Panc1 (cell line): ENCODE measurements around the gene ASH1L. TPM values are rescaled to one million over a fixed set of nuclear protein-coding genes. Genes with fewer than 3 reads are reported as not detected.

Experiments
- ATAC-seq: fragments of 200-7000 bp; cut with Tn5 transposase; 2 replicates; pipeline ENCODE4 v1.9.1; 2020; ENCODE audit warnings: mild to moderate bottlenecking, moderate library complexity
- BruUV-seq: library from RNA; stranded (reverse); fragments of 400-500 nt; replicated peaks from 2 replicates; lab custom pipeline; 2021; lab: Mats Ljungman, UMichigan
- CTCF ChIA-PET: fragments of 300-600 bp; sonication (Branson Sonifier 250); formaldehyde crosslinking; loops from one replicate; lab custom pipeline; 2022; ENCODE audit warnings: antibody characterized with exemption; lab: Charles Lee
- POLR2A ChIA-PET: fragments of 300-600 bp; sonication (Branson Sonifier 250); formaldehyde crosslinking; loops from one replicate; lab custom pipeline; 2022; ENCODE audit warnings: antibody characterized with exemption; lab: Charles Lee
- DNase-seq: peaks from one replicate; pipeline ENCODE4 v3.0.0-alpha.2; 2010; ENCODE audit warnings: low read depth, low spot score
- H3K27ac ChIP-seq: 2 replicates; pipeline ENCODE4 v1.5.1; 2011; ENCODE audit warnings: mild to moderate bottlenecking, low read length, inconsistent platforms
- H3K27me3 ChIP-seq: fragments of 200-500 bp; sonication (Bioruptor generic); 2 replicates; pipeline ENCODE4 v1.6.0; 2014; ENCODE audit warnings: low read length, inconsistent platforms; ENCODE audit not compliant: control insufficient read depth, insufficient read depth
- H3K36me3 ChIP-seq: fragments of 200-500 bp; sonication (Bioruptor generic); 2 replicates; pipeline ENCODE4 v1.5.1; 2014; ENCODE audit warnings: inconsistent platforms, mild to moderate bottlenecking, low read length, moderate library complexity; ENCODE audit not compliant: control insufficient read depth, insufficient read depth
- H3K4me1 ChIP-seq: 2 replicates; pipeline ENCODE4 v1.5.1; 2011; ENCODE audit warnings: inconsistent platforms, mild to moderate bottlenecking, low read length, moderate library complexity; ENCODE audit not compliant: control insufficient read depth, insufficient read depth
- H3K4me3 ChIP-seq, 2 experiments: 2 replicates each; pipeline ENCODE4 v1.5.1; 2011 to 2012; ENCODE audit warnings: low read depth in 2 of 2, low read length in 2 of 2, mild to moderate bottlenecking in 2 of 2, inconsistent platforms in 1 of 2, moderate library complexity in 1 of 2
- H3K9me3 ChIP-seq: fragments of 200-500 bp; sonication (Bioruptor generic); 2 replicates; pipeline ENCODE4 v1.5.1; 2014; ENCODE audit warnings: low read depth, mild to moderate bottlenecking, inconsistent platforms, low read length, moderate library complexity; ENCODE audit not compliant: control insufficient read depth, insufficient read depth
- CTCF ChIP-seq: fragments of 450-650 bp; IDR thresholded peaks from 2 replicates; pipeline ENCODE4 v1.5.1; 2017; ENCODE audit warnings: mild to moderate bottlenecking
- POLR2AphosphoS5 ChIP-seq: IDR thresholded peaks from 2 replicates; pipeline ENCODE4 v1.6.1; 2012; ENCODE audit warnings: mild to moderate bottlenecking, low read depth, low read length, moderate library complexity
- REST ChIP-seq, 2 experiments: IDR thresholded peaks; 2 replicates each; pipeline ENCODE4 v1.6.1; 2011 to 2012; ENCODE audit warnings: low read depth in 2 of 2, control low read depth in 1 of 2, low read length in 1 of 2, mild to moderate bottlenecking in 1 of 2, moderate library complexity in 1 of 2; ENCODE audit not compliant: insufficient read depth in 1 of 2
- SIN3A ChIP-seq: IDR thresholded peaks from 2 replicates; pipeline ENCODE4 v1.6.1; 2012; ENCODE audit warnings: low read depth, mild to moderate bottlenecking, low read length, moderate library complexity, borderline replicate concordance; ENCODE audit not compliant: insufficient read depth
- TCF7L2 ChIP-seq: IDR thresholded peaks from 2 replicates; pipeline ENCODE4 v1.6.1; 2011; ENCODE audit warnings: mild to moderate bottlenecking, low read depth, low read length, inconsistent platforms
- in situ Hi-C: cut with HindIII; loops from 2 replicates; pipeline ENCODE4 v1.10.0; 2016; ENCODE audit warnings: low sequenced_read_pairs, low pct_unique_long_range_greater_than_20kb
- intact Hi-C: fragments of 100-400 bp; cut with micrococcal nuclease; formaldehyde crosslinking; loops from one replicate; pipeline ENCODE4 v1.10.0; 2022; ENCODE audit not compliant: unreplicated experiment
- total RNA-seq: library from RNA; stranded (reverse); gene quantifications from one replicate; pipeline ENCODE4 v1.2.1, GENCODE V29; 2021; ENCODE audit not compliant: unreplicated experiment

The ASH1L gene
- total RNA-seq, 1 experiment from 2014 or later, result 40.9 TPM

GRCh38 chr1:155322571-155322952 is 240.0 kb downstream of the ASH1L start:
- Histone ChIP-seq H3K36me3 (no peaks in the 10 kb centered on the region; the same call in none of the 2 replicates), H3K27ac (peak overlapping the region; percentile 87), H3K9me3 (no peaks in the 10 kb centered on the region), H3K4me1 (peaks cover 43% of the 10 kb centered on the region), H3K27me3 (no peaks in the 10 kb centered on the region), H3K4me3 (peak overlapping the region; percentile 92 to 96)
- CTCF ChIA-PET, result interaction anchor here (1.3 to 3.5 kb wide), 2 partner anchors 43 to 72 kb away, joined by 3 to 34 read pairs; no protein-coding TSS in a partner anchor
- intact Hi-C loops (no loop called here), in situ Hi-C loops (no loop called here)
- no peak for TF ChIP-seq TCF7L2
- TF ChIP-seq SIN3A, result no peak
- TF ChIP-seq REST (IDR thresholded peaks at IDR 0.05; ENCODE audit: insufficient read depth in 1 of 2, low read depth in 2 of 2, low read length in 1 of 2), result no peak
- no peak for TF ChIP-seq CTCF
- TF ChIP-seq POLR2AphosphoS5, result no peak
- no TSS peak for BruUV-seq
- no peak for ATAC-seq
- no peak for DNase-seq
- POLR2A ChIA-PET, result interaction anchor here (1.1 kb wide), 1 partner anchor 77 kb away, joined by 3 read pairs; no protein-coding TSS in a partner anchor

DNA sequence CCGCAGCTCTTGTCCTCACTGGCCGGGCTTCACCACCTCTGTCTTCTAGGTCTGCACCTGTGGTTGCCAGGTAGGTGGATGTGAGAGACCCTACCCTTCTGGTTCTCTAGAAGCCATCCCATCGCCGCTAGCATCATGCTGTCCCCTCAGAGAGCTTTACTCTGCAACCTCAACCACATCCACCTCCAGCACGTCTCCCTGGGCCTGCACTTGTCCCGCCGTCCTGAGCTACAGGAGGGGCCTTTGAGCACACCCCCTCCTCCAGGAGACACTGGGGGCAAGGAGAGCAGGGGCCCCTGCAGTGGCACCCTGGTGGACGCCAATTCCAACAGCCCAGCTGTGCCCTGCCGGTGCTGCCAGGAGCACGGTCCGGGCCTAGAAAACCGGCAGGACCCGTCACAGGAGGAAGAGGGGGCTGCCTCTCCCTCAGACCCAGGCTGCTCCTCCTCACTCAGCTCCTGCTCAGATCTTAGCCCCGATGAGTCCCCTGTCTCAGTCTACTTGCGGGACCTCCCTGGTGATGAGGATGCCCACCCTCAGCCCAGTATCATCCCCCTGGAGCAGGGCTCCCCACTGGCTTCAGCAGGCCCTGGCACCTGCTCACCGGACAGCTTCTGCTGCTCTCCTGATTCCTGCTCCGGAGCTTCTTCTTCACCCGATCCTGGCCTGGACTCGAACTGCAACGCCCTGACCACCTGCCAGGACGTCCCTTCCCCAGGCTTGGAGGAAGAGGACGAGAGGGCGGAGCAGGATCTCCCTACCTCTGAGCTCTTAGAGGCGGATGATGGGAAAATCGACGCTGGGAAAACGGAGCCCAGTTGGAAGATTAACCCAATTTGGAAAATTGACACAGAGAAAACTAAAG is 240.7 kb downstream of the ASH1L start:
- Histone ChIP-seq H3K4me3 (peak overlapping the region; percentile 92 to 96), H3K27me3 (no peaks in the 10 kb centered on the region), H3K27ac (peak overlapping the region; percentile 87), H3K36me3 (no peaks in the 10 kb centered on the region; the same call in 1 of the 2 replicates), H3K9me3 (no peaks in the 10 kb centered on the region), H3K4me1 (peaks cover 36% of the 10 kb centered on the region)
- DNase-seq, result no peak
- CTCF ChIA-PET, result interaction anchor here (0.6 to 3.5 kb wide), 3 partner anchors 42 to 912 kb away, joined by 3 to 34 read pairs (median 8); no protein-coding TSS in a partner anchor
- intact Hi-C loops, result no loop called here
- POLR2A ChIA-PET, result interaction anchor here (1.1 to 2.0 kb wide), 2 partner anchors 48 to 76 kb away, joined by 3 to 5 read pairs; partner anchors contain the start of gene CLK2
- TF ChIP-seq REST (IDR thresholded peaks at IDR 0.05; ENCODE audit: insufficient read depth in 1 of 2, low read depth in 2 of 2, low read length in 1 of 2) (no peak), TCF7L2 (no peak), POLR2AphosphoS5 (no peak; the same call in 1 of the 2 replicates), CTCF (no peak), SIN3A (no peak)
- in situ Hi-C loops, result no loop called here
- ATAC-seq, result no peak
- no TSS peak for BruUV-seq
